Urothelium cell line (cell line): ENCODE measurements around the gene CES2.

ENCODE experiments used
- DNase-seq: peaks from one replicate; pipeline ENCODE4 v3.0.0; 2011; ENCODE audit warnings: low spot score, mixed read lengths
- FAIRE-seq: peaks from 2 replicates; lab custom pipeline; 2011; peaks lifted over from hg19 to GRCh38; lab: Jason Lieb, UNC

Gene CES2

GRCh38 chr16:66902648-66903543, 32.4 kb upstream of the CES2 start:
- DNase-seq = no peak
- no peak for FAIRE-seq

- DNase-seq (no peak), FAIRE-seq (no peak)
Measured at GRCh38 chr16:66903544-66904427, 31.5 kb upstream of the CES2 start.

- no peak for FAIRE-seq
- no peak for DNase-seq
Measured at GRCh38 chr16:66904428-66904845, 30.9 kb upstream of the CES2 start.

GRCh38 chr16:66904846-66905632, 30.3 kb upstream of the CES2 start:
- no peak for FAIRE-seq
- DNase-seq = no peak

GRCh38 chr16:66905633-66906539, 29.4 kb upstream of the CES2 start:
- DNase-seq (no peak), FAIRE-seq (no peak)

GRCh38 chr16:66906916-66907836, 28.1 kb upstream of the CES2 start:
- FAIRE-seq = no peak
- DNase-seq = no peak

GRCh38 chr16:66908116-66908515, 27.2 kb upstream of the CES2 start:
- FAIRE-seq = no peak
- DNase-seq = no peak

GRCh38 chr16:66908762-66909559, 26.4 kb upstream of the CES2 start:
- FAIRE-seq (no peak), DNase-seq (no peak)

GRCh38 chr16:66910175-66910940, 25.0 kb upstream of the CES2 start:
- no peak for FAIRE-seq
- no peak for DNase-seq

GRCh38 chr16:66911112-66911511, 24.2 kb upstream of the CES2 start:
- FAIRE-seq (no peak), DNase-seq (no peak)

- FAIRE-seq = no peak
- DNase-seq = no peak
Measured at GRCh38 chr16:66911801-66912200, 23.5 kb upstream of the CES2 start.

GRCh38 chr16:66913081-66913480, 22.2 kb upstream of the CES2 start:
- no peak for FAIRE-seq

GRCh38 chr16:66913711-66914110, 21.6 kb upstream of the CES2 start:
- DNase-seq (no peak), FAIRE-seq (no peak)

More at GRCh38 chr16:66913081-66913480, 22.2 kb upstream of the CES2 start:
- no peak for DNase-seq

GRCh38 chr16:66914541-66914940, 20.8 kb upstream of the CES2 start:
- FAIRE-seq (no peak), DNase-seq (no peak)

GRCh38 chr16:66915041-66915440, 20.3 kb upstream of the CES2 start:
- DNase-seq (no peak), FAIRE-seq (no peak)

- no peak for FAIRE-seq
Measured at GRCh38 chr16:66916518-66916917, 18.8 kb upstream of the CES2 start.

GRCh38 chr16:66917741-66918140, 17.6 kb upstream of the CES2 start:
- FAIRE-seq (no peak), DNase-seq (no peak)

More at GRCh38 chr16:66916518-66916917, 18.8 kb upstream of the CES2 start:
- no peak for DNase-seq
